ENCODE data around the gene LHX6.

DNA sequence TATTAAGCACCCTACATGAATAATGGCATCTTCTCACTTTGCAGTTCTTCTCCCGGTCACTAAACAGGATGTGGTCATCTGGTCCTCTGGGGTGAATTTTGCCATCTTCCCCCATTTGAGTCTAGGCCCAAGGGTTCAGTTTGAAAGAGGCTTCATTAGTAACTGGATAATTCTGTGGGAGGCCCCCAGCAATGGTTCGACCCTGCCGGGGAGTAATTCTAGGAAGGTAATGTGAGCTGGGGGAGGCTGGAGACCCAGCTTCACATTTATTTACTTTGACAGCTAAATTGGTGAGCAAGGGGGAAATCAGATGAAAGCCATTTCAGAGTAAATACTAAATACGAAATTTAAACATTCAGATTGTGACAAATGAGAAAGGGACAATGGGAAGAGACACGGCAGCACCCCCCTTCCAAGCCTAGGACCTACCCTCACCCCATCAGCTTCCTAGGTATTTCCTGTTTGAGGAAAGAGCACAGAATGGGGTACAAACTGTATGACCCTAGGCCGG lies 4.1 kb upstream of the LHX6 start:
- TF ChIP-seq, protein P1, sequence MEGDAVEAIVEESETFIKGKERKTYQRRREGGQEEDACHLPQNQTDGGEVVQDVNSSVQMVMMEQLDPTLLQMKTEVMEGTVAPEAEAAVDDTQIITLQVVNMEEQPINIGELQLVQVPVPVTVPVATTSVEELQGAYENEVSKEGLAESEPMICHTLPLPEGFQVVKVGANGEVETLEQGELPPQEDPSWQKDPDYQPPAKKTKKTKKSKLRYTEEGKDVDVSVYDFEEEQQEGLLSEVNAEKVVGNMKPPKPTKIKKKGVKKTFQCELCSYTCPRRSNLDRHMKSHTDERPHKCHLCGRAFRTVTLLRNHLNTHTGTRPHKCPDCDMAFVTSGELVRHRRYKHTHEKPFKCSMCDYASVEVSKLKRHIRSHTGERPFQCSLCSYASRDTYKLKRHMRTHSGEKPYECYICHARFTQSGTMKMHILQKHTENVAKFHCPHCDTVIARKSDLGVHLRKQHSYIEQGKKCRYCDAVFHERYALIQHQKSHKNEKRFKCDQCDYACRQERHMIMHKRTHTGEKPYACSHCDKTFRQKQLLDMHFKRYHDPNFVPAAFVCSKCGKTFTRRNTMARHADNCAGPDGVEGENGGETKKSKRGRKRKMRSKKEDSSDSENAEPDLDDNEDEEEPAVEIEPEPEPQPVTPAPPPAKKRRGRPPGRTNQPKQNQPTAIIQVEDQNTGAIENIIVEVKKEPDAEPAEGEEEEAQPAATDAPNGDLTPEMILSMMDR (conservative IDR thresholded peaks at IDR 0.05; ENCODE audit: low read depth, low read length): no peak
- TF ChIP-seq POLR2A (IDR thresholded peaks at IDR 0.05; ENCODE audit: low read depth, low read length): no peak
- TF ChIP-seq RAD21 (IDR thresholded peaks at IDR 0.05; ENCODE audit: low read length): no peak
